Fibroblast of villous mesenchyme (primary cell): ENCODE data around the gene MDH2. TPM values are rescaled to one million over a fixed set of nuclear protein-coding genes. Genes with fewer than 3 reads are reported as not detected.
"Not testable (repeated sequence)": the region's sequence is repeated elsewhere in the genome, so short reads cannot be mapped to it uniquely, and the experiment has no call there.

Experiments
- DNase-seq: peaks from one replicate; pipeline ENCODE4 v3.0.0-alpha.2; 2010; ENCODE audit warnings: low read depth
- H3K4me3 ChIP-seq: 2 replicates; pipeline ENCODE4 v1.5.1; 2011; ENCODE audit warnings: low read depth, mild to moderate bottlenecking, low read length
- CTCF ChIP-seq: IDR thresholded peaks from 2 replicates; pipeline ENCODE4 v1.5.1; 2012; ENCODE audit warnings: low read depth, mild to moderate bottlenecking, low read length; ENCODE audit not compliant: insufficient read depth
- small RNA-seq: library from RNA; depleted of rRNA; stranded (forward); fragments of <200 nt; gene quantifications from one replicate; pipeline ENCODE3, GENCODE V24; 2012
- total RNA-seq: library from RNA; depleted of rRNA; stranded (reverse); fragments of >200 nt; gene quantifications from 2 replicates; pipeline ENCODE4 v1.2.3, GENCODE V29; 2012

The MDH2 gene
- total RNA-seq, 1 donor = 35.8 TPM

DNA sequence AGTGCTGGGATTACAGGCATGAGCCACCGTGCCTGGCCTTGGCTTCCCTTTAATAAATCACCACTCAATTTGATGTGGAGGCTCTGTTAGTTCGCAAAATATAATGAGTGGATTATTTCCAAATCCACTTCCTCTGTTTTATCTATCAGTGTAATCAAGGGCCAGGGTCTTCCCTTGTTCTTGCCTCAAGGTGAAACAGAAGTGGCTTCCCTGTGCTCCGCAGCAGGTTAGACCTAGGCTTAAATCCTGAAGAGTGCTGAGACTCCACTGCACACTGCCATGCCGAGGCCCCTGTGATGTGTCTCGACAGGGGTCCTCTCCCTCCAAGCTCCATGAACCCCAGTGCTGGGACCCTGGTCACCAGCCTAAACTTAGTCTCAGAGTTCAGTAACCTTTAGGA is 59.0 kb downstream of the MDH2 start:
- no peak overlapping the region for H3K4me3 ChIP-seq
- TF ChIP-seq CTCF = no peak
- no peak for DNase-seq

DNA sequence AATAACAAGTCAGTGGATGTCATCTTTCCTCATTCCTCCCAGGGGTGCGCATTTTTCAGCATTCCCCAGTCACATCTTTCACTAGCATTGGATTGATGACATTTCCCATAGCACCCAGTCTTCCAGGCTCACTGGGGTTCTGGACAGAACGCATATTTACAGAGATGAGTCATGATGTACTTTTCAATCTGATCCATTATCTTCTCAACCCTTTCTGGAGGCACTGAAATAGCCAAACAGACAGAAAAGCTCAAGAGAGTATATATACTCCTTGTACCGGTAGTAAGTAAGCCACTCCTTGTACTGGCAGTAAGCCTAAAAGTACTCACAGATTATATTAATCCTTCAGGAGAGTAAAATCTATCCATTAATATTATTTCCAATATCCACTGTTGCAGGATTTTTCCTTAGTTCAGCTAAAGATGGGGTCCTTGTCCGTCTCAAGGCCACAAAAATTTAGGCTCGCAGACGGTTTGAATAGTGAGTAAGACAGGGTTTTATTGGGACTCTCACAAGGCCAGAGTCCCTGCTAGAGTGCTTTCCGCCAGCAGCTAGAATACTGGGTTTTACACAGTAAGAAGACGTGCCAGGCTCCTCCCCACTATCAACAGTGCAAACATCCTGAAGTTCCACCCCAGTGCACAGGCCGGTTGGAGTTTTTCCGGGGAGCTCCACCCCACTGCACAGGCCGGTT is 60.8 kb downstream of the MDH2 start:
- TF ChIP-seq CTCF = no peak
- H3K4me3 ChIP-seq = no peak overlapping the region
- DNase-seq = peak; percentile 62

- DNase-seq, H3K4me3 ChIP-seq: not testable (repeated sequence)
These were observed 65.2 kb downstream of the MDH2 start for GRCh38 chr7:76113042-76113630.

DNA sequence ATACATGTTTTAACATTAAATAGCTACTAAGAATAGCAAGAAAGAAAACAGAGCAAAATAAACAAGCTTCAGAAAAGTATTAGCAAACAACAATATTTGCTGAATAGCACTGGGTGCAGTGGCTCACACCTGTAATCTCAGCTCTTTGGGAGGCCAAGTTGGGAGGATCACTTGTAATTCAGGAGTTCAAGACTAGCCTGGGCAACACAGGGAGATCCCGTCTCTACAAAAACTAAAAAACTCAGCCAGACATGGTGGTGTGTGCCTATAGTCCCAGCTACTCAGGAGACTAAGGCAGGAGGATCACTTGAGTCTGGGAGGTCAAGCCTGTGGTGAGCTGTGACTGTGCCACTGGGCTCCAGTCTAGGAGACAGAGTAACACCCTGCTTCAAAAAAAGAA is 66.8 kb downstream of the MDH2 start:
- H3K4me3 ChIP-seq, DNase-seq: not testable (repeated sequence)

Small RNA genes lying within 50 kb of the gene (small RNA-seq; reads per million reads assigned to genes)
- gene RNU6-863P = not detected

Other genes starting within 250 kb of the MDH2 start
- gene CCL24, start 234.3 kb upstream of the MDH2 start, total RNA-seq = not detected in 2 replicates
- 20.7 and 26.1 TPM in 2 replicates for gene RHBDD2, start 169.1 kb upstream of the MDH2 start, total RNA-seq
- 77.0 and 90.7 TPM in 2 replicates for gene POR, start 133.0 kb upstream of the MDH2 start, total RNA-seq
- gene TMEM120A, start 53.5 kb upstream of the MDH2 start, total RNA-seq = 18.4 and 30.2 TPM in 2 replicates
- gene STYXL1, start 106 bp upstream of the MDH2 start, total RNA-seq = 31.2 and 35.4 TPM in 2 replicates
- gene SRRM3, start 153.8 kb downstream of the MDH2 start, total RNA-seq = 0.43 and 0.64 TPM in 2 replicates